Thyroid gland (tissue), 4 donors: ENCODE data around the gene MORF4L2. TPM values are rescaled to one million over a fixed set of nuclear protein-coding genes. Genes with fewer than 3 reads are reported as not detected.

Experiments used
- DNase-seq, 2 donors: peaks; one replicate each; pipeline ENCODE4 v3.0.0-alpha.2; 2019
- H3K27ac ChIP-seq, 3 donors: fragments of 200-600 bp; sonication (generic); 1 replicate in 2 of 3; 2 replicates in 1 of 3; pipeline ENCODE4 v1.5.1; 2016 to 2019; ENCODE audit warnings: mild to moderate bottlenecking in 1 of 3, moderate library complexity in 1 of 3
- H3K27me3 ChIP-seq: fragments of 200-600 bp; sonication (generic); one replicate; pipeline ENCODE4 v1.5.1; 2019
- H3K36me3 ChIP-seq, 2 donors: fragments of 200-600 bp; sonication (generic); one replicate each; pipeline ENCODE4 v1.5.1; 2016 to 2019
- H3K4me1 ChIP-seq, 2 donors: fragments of 200-600 bp; sonication (generic); one replicate each; pipeline ENCODE4 v1.5.1; 2017 to 2019
- H3K4me3 ChIP-seq, 3 donors: fragments of 200-600 bp; sonication (generic); replicated peaks in 1 of 3; 1 replicate in 2 of 3; 2 replicates in 1 of 3; pipeline ENCODE4 v1.5.1; 2016; ENCODE audit warnings: mild to moderate bottlenecking in 1 of 3
- H3K9me3 ChIP-seq: fragments of 200-600 bp; sonication (generic); one replicate; pipeline ENCODE4 v1.5.1; 2017
- POLR2A ChIP-seq, 2 donors: fragments of 450-650 bp; IDR thresholded peaks; one replicate each; pipeline ENCODE4 v1.6.1; 2017; ENCODE audit warnings: antibody characterized with exemption in 2 of 2, mild to moderate bottlenecking in 2 of 2, moderate library complexity in 1 of 2
- WGBS, 2 donors: methylation state at CpG; one replicate each; pipeline ENCODE4 v1.1.5; 2017; 5-methylcytosine and 5-hydroxymethylcytosine counted together
- intact Hi-C: fragments of 100-400 bp; cut with DNase I; formaldehyde crosslinking; loops from one replicate; pipeline ENCODE4 v1.15.1; 2023
- total RNA-seq, 4 donors: library from RNA; depleted of rRNA; stranded (reverse); fragments of >200 nt; gene quantifications; one replicate each; pipeline ENCODE4 v1.2.3, GENCODE V29; 2016
- TF ChIP-seq, protein P1 (sequence below), 6 experiments: fragments of 200-600 bp in 3 of 6; fragments of 450-650 bp in 3 of 6; sonication (generic) in 3 of 6; IDR thresholded peaks; one replicate each; pipeline ENCODE4 v1.5.1; 2016 to 2019; ENCODE audit warnings: antibody characterized with exemption in 6 of 6, mild to moderate bottlenecking in 2 of 6, inconsistent platforms in 1 of 6, moderate library complexity in 1 of 6

The MORF4L2 gene
- total RNA-seq, 4 donors from 2014 or later: 273 to 382 (median 361) TPM

DNA sequence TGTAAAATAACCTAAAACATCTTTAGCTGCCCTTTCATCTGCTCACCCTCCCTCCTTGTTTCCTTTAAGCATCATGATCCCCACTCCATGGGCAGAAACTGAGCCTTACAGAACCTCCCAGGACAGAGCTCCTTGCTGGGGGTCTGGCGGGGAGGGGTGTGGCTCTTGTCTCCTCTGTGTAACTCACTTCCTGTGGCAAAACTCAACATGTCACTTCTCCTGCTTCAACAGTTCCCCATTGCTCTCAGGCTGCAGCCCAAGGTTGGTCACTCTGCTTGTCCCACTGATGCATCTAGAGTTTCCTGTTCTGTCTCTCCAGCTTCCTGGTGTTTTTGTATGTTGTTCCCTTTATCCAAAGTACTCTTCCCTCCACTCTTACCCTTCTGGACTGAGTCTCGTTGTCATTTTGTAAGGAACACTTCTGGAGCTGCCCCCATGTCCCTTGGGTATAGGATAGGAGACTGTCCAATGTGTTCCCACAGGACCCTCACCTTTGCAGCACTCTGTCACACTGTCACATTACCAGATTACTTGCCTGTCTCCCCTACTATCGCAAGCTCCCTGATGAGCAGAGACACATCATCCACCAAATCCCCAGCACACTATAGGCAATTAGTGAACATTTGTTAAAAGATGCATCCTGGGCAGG lies 43.8 kb upstream of the MORF4L2 start:
- intact Hi-C loops: no loop called here
- WGBS, 2 donors: 70 to 79% methylated on average over 3 of the region's 3 CpGs
- no peaks in the 10 kb centered on the region for H3K9me3 ChIP-seq
- no peak overlapping the region for H3K4me3 ChIP-seq
- H3K27me3 ChIP-seq: no peaks in the 10 kb centered on the region
- H3K36me3 ChIP-seq: no peaks in the 10 kb centered on the region
- no peak overlapping the region for H3K27ac ChIP-seq
- TF ChIP-seq, protein P1, sequence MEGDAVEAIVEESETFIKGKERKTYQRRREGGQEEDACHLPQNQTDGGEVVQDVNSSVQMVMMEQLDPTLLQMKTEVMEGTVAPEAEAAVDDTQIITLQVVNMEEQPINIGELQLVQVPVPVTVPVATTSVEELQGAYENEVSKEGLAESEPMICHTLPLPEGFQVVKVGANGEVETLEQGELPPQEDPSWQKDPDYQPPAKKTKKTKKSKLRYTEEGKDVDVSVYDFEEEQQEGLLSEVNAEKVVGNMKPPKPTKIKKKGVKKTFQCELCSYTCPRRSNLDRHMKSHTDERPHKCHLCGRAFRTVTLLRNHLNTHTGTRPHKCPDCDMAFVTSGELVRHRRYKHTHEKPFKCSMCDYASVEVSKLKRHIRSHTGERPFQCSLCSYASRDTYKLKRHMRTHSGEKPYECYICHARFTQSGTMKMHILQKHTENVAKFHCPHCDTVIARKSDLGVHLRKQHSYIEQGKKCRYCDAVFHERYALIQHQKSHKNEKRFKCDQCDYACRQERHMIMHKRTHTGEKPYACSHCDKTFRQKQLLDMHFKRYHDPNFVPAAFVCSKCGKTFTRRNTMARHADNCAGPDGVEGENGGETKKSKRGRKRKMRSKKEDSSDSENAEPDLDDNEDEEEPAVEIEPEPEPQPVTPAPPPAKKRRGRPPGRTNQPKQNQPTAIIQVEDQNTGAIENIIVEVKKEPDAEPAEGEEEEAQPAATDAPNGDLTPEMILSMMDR (IDR thresholded peaks at IDR 0.05): no peak
- no peak for DNase-seq
- no peaks in the 10 kb centered on the region for H3K4me1 ChIP-seq

DNA sequence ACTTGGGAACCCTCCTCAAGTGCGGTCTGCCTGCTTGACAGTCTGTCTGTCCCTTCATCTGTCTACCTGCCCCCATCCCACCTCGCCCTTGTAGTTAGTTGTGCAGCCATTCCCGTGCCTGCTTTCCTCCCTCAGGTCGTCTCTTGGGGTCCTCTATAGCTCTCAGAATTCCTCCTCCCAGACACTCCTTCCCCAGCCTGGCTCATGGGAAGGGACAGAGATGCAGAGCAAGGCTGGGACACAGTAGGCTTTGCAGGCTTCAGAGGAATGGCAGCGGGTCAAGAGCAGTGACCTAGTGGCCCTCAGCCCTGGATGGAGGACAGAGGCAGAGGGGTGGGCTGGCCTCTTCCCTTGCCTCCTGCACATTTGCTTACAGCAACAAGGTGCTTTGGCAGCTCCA lies 42.5 kb upstream of the MORF4L2 start:
- no peak for TF ChIP-seq POLR2A (IDR thresholded peaks at IDR 0.05)
- TF ChIP-seq, protein P1 (IDR thresholded peaks at IDR 0.05): no peak
- Histone ChIP-seq H3K27ac (no peak overlapping the region), H3K4me1 (no peaks in the 10 kb centered on the region), H3K9me3 (no peaks in the 10 kb centered on the region), H3K27me3 (no peaks in the 10 kb centered on the region), H3K36me3 (no peaks in the 10 kb centered on the region), H3K4me3 (no peak overlapping the region)
- intact Hi-C loops: no loop called here
- no peak for DNase-seq
- WGBS, 2 donors: 63 to 69% methylated on average over 3 to 5 of the region's 5 CpGs

DNA sequence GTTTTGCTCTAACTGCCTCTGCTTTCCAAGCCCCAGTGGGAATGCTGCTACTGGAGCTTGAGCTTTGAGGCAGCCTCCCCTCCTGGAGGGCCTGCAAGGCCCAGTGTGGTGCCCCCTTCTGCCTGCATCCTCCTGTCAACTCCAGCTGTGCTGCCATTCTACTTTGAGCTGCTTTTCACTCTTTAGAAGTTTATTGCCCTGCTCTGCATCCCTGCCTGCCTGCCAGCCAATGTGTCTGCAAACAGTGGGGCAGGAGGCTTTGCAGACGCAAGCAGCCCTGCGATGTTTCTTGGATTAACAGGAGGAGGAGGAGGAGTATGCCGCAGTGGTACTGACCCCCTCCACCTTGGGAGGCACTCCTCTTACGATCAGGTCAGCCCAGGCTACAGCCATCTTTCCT lies 40.6 kb upstream of the MORF4L2 start:
- Histone ChIP-seq H3K4me3 (no peak overlapping the region), H3K27ac (no peak overlapping the region), H3K9me3 (no peaks in the 10 kb centered on the region), H3K27me3 (no peaks in the 10 kb centered on the region), H3K36me3 (no peaks in the 10 kb centered on the region), H3K4me1 (no peaks in the 10 kb centered on the region)
- WGBS, 2 donors: 90 to 100% methylated on average over 2 to 3 of the region's 4 CpGs
- no peak for DNase-seq
- intact Hi-C loops: no loop called here
- TF ChIP-seq POLR2A (IDR thresholded peaks at IDR 0.05): no peak
- TF ChIP-seq, protein P1 (IDR thresholded peaks at IDR 0.05): no peak

DNA sequence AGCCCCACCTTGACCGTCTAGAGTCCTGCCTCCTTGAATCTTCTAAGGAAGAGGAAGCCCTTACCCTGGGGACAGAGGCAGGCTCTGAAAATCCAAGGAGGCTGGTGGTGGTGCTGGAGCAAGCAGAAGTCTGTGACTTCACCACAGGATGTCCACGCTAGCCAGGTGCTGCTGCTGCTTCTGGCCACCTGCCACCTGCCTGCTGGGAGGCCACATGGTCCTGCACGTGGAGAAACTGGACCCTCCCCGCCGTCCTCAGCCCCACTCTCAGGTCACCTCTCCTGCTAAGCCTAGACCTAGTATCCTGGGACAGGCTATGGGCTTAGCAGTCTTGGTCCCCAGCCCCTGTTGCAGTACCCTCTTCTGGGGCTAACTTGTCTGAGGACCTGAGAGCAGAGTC lies 40.0 kb upstream of the MORF4L2 start:
- no peaks in the 10 kb centered on the region for H3K27me3 ChIP-seq
- no peaks in the 10 kb centered on the region for H3K4me1 ChIP-seq
- intact Hi-C loops: no loop called here
- TF ChIP-seq POLR2A (IDR thresholded peaks at IDR 0.05): no peak
- TF ChIP-seq, protein P1 (IDR thresholded peaks at IDR 0.05): no peak
- no peak overlapping the region for H3K27ac ChIP-seq
- DNase-seq: no peak
- no peak overlapping the region for H3K4me3 ChIP-seq
- H3K9me3 ChIP-seq: no peaks in the 10 kb centered on the region
- no peaks in the 10 kb centered on the region for H3K36me3 ChIP-seq
- WGBS, 2 donors: 72% methylated on average over 4 of the region's 5 CpGs; no CpG with 5 or more reads in 1 of the 2 donors

DNA sequence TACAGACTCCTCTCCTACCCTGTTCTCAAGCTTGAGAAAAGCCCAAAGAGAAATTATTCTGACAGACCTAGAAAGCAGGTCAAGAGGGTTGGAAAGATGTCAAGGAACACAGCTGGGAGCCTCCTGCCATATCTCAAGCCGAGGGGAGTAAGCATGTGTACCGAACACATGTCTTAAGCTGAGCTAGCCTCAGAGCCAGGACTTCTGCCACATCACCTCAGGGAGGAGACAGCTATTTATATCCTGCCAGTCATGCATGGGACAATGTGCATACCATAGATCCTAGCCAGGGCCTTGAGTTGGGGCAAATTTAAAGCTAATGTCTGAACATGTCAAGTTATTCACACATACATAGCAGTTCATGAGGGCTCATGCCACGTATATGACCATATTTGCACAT lies 36.0 kb upstream of the MORF4L2 start:
- Histone ChIP-seq H3K27ac (no peak overlapping the region), H3K4me1 (no peaks in the 10 kb centered on the region), H3K9me3 (no peaks in the 10 kb centered on the region), H3K27me3 (no peaks in the 10 kb centered on the region), H3K4me3 (no peak overlapping the region), H3K36me3 (no peaks in the 10 kb centered on the region)
- intact Hi-C loops: no loop called here
- TF ChIP-seq, protein P1 (IDR thresholded peaks at IDR 0.05): no peak
- TF ChIP-seq POLR2A (IDR thresholded peaks at IDR 0.05): no peak
- peak; percentile 17 to 28 for DNase-seq
- WGBS, 2 donors: 25 to 67% methylated on average over 2 of the region's 3 CpGs
